ENCODE measurements around the gene DHPS. TPM values are rescaled to one million over a fixed set of nuclear protein-coding genes. Genes with fewer than 3 reads are reported as not detected.

Gene DHPS
- total RNA-seq (10 to 100 TPM; 75.6 to 86.7 (median 82.9) TPM), polyA plus RNA-seq (10 to 100 TPM; 70.0 to 84.2 (median 83.8) TPM)
- long read RNA-seq, donor 1, transcript DHPS-201 (9 exons, 1,363 nt) = major isoform, 78 of 87 reads
- long read RNA-seq, donor 1, partial matches to known transcripts = 0 of 87 reads
- long read RNA-seq, donor 1, other reads (novel, unspliced or antisense) = 5 of 87 reads
- long read RNA-seq, donor 2, transcript DHPS-218 (2 exons, 1,085 nt) = minor isoform, 6 of 139 reads
- long read RNA-seq, donor 2, transcript DHPS-221 (8 exons, 1,176 nt) = minor isoform, 11 of 139 reads
- long read RNA-seq, donor 2, transcript DHPS-201 (9 exons, 1,363 nt) = major isoform, 102 of 139 reads
- long read RNA-seq, donor 2, partial matches to known transcripts = 6 of 139 reads
- long read RNA-seq, donor 2, other reads (novel, unspliced or antisense) = 14 of 139 reads

DNA sequence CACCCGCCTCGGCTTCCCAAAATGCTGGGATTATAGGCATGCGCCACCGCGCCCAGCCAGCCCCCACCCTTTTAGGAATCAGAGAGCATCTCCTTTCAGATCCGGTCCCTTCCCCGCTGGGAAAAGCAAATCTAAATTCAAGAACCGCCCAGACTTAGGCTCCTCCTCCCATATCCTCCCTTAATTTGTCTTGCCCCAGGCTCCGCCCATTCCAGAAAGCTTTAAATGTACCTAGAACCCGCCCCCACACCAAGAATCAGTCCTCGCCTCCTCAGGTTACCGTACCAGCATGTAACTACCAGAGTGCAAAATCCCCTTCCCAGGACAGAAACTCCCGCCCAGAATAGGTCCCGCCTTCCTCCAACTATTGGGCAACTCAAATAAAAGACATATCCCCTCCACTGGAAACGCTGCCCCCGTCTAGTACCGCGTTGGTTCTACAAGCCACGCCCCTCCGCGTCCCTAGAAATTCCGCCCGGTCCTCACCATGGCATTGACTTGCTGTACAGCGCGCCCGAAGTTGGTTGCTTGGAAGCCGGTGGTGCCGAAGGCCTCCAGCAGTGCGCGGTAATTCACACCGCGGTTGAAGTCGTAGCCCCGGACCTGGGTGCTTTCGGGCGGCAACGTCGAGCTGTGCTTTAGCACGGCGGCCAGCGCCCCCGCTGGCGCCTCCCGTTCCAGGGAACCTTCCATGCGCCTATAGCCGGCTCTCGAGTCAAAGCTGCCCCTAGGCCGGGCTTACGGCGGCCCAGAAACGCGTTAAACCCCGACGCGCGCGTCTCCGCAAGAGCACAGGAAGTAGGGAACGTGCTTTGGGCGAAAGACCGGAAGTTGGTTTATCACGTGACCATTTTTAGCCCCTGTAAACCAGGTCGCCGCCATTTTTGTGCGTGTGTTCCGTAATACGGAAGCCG is at the start of gene DHPS:
Gene DHPS, minus strand, starts transcription at position 807 of the 914 bp plus-strand sequence. Its CDS starts 114 bp downstream, at position 693.
- Histone ChIP-seq H3K27me3 (ENCODE audit: insufficient read depth in 3 of 3, low read length in 2 of 3) (no peaks in the 10 kb centered on the region), H3K27ac (peak within 1 kb of the TSS; percentile 96), H3K4me1 (peaks cover 3% of the 10 kb centered on the region), H3K9me3 (no peaks in the 10 kb centered on the region), H3K4me3 (peak within 1 kb of the TSS; percentile 76), H3K36me3 (ENCODE audit: insufficient read depth in 1 of 2, low read depth in 1 of 2) (peaks cover 5 to 39% of the 10 kb centered on the region in 2 donors)
- TF ChIP-seq, protein P1, sequence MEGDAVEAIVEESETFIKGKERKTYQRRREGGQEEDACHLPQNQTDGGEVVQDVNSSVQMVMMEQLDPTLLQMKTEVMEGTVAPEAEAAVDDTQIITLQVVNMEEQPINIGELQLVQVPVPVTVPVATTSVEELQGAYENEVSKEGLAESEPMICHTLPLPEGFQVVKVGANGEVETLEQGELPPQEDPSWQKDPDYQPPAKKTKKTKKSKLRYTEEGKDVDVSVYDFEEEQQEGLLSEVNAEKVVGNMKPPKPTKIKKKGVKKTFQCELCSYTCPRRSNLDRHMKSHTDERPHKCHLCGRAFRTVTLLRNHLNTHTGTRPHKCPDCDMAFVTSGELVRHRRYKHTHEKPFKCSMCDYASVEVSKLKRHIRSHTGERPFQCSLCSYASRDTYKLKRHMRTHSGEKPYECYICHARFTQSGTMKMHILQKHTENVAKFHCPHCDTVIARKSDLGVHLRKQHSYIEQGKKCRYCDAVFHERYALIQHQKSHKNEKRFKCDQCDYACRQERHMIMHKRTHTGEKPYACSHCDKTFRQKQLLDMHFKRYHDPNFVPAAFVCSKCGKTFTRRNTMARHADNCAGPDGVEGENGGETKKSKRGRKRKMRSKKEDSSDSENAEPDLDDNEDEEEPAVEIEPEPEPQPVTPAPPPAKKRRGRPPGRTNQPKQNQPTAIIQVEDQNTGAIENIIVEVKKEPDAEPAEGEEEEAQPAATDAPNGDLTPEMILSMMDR (IDR thresholded peaks at IDR 0.05) = no peak
- ATAC-seq (peak; percentile 91 to 94 (median 91)), DNase-seq (peak; percentile 90 to 96)
- intact Hi-C loops (cut with DNase I) = loop anchor here in 1 of 2 donors (5.0 kb wide), 1 partner anchor 41 kb away; the partner anchor contains the start of gene TNPO2
- 0% methylated on average over 68 of the region's 68 CpGs for WGBS, 3 donors

DNA sequence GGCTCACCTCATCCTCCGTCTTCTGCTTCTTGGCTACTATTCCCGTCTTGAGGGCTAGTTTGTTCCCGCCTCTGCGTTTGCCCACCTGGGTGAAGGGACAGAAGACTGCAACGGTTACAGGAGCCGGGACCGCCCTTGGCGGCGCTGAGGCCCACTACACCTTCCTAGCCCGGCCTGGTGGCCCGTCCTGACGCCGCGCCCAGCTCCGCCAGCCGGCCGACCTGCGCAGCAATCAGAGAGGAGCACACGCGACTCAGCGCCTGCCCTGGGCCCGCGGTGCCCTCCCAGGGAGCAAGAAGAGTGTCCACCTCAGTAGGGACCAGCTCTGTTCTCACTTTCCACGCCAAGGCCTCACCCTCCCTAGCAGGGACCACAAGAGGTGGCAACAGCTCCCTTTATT is 49.7 kb upstream of the DHPS start:
- no peak overlapping the region for H3K4me3 ChIP-seq
- no peaks in the 10 kb centered on the region for H3K9me3 ChIP-seq
- H3K27me3 ChIP-seq (ENCODE audit: insufficient read depth in 3 of 3, low read length in 2 of 3) = no peaks in the 10 kb centered on the region
- intact Hi-C loops (cut with DNase I) = no loop called here
- H3K4me1 ChIP-seq = peaks cover 26% of the 10 kb centered on the region
- ATAC-seq (no peak), DNase-seq (no peak)
- no peak overlapping the region for H3K27ac ChIP-seq
- H3K36me3 ChIP-seq (ENCODE audit: insufficient read depth in 1 of 2, low read depth in 1 of 2) = peaks cover 0 to 31% of the 10 kb centered on the region in 2 donors
- TF ChIP-seq, protein P1 (IDR thresholded peaks at IDR 0.05) = no peak
- WGBS, 3 donors = 89 to 94% (median 91%) methylated on average over 24 of the region's 24 CpGs

DNA sequence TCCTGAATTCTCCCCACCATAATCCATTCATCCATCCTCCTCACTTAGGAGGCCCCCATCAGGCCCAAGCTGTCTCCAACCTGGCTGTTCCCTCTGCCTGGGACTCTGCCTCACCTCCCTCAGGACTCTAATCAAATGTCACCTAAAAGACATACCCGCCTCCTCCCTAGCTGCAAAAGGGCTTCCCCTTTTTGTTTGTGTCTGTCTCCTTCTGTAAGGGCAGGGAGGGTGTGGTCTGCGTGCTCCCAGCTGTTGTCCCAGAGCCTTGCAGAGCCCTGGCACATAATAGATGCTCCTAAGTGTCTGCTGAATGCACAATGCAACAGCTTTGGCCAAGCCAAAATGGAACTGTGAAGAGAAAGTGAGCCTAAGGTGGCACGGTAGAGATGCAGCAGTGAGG is 48.4 kb upstream of the DHPS start:
- no peak overlapping the region for H3K4me3 ChIP-seq
- H3K27ac ChIP-seq = no peak overlapping the region
- H3K9me3 ChIP-seq = no peaks in the 10 kb centered on the region
- ATAC-seq (no peak), DNase-seq (no peak)
- TF ChIP-seq, protein P1 (IDR thresholded peaks at IDR 0.05) = no peak
- peaks cover 0 to 31% of the 10 kb centered on the region in 2 donors for H3K36me3 ChIP-seq (ENCODE audit: insufficient read depth in 1 of 2, low read depth in 1 of 2)
- intact Hi-C loops (cut with DNase I) = no loop called here
- peaks cover 21% of the 10 kb centered on the region for H3K4me1 ChIP-seq
- H3K27me3 ChIP-seq (ENCODE audit: insufficient read depth in 3 of 3, low read length in 2 of 3) = no peaks in the 10 kb centered on the region
- WGBS, 3 donors = 54 to 59% (median 57%) methylated on average over 3 of the region's 3 CpGs

DNA sequence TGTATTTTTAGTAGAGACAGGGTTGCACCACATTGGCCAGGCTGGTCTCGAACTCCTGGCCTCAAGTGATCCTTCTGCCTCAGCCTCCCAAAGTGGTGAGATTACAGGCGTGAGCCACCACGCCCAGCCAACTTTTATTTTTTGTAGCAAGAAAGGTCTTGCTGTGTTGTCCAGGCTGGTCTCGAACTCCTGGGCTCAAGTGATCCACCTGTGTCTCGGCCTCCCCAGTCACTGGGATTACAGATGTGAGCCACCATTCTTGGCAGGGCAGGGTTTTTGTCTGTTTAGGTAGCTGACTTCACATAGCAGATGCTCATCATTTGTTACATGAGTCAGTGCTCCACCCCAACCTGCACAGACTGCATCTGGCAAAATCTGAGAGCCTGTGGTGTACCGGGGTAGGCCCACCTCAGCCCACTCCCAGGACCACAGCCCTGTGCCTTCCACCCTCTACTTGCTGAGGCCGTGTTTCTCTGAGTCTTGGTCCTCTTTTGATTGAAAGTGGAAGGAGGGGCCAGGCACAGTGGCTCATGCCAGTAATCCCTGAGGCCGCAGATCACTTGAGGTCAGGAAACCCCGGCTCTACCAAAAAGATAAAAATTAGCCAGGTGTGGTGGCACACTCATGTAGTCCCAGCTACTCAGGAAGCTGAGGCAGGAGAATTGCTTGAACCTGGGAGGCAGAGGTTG is 46.2 kb upstream of the DHPS start:
- no peak for ATAC-seq
- no peak for DNase-seq
- H3K27ac ChIP-seq = no peak overlapping the region
- no peak overlapping the region for H3K4me3 ChIP-seq
- TF ChIP-seq, protein P1 (IDR thresholded peaks at IDR 0.05) = no peak
- peaks cover 12% of the 10 kb centered on the region for H3K4me1 ChIP-seq
- H3K9me3 ChIP-seq = no peaks in the 10 kb centered on the region
- H3K36me3 ChIP-seq (ENCODE audit: insufficient read depth in 1 of 2, low read depth in 1 of 2) = peaks cover 0 to 31% of the 10 kb centered on the region in 2 donors
- WGBS, 3 donors = 94 to 99% (median 96%) methylated on average over 9 of the region's 9 CpGs
- intact Hi-C loops (cut with DNase I) = no loop called here
- no peaks in the 10 kb centered on the region for H3K27me3 ChIP-seq (ENCODE audit: insufficient read depth in 3 of 3, low read length in 2 of 3)

All from psoas muscle (tissue), 8 donors.